Measurements from ENCODE around the gene ZBTB42. TPM values are rescaled to one million over a fixed set of nuclear protein-coding genes. Genes with fewer than 3 reads are reported as not detected.

ZBTB42 gene
- total and polyA plus RNA-seq, 2 of the 13 experiments (the other 11 are each of a cell fraction or from before 2014, with no cell fraction given): 2.8 to 4.2 TPM

- peak; percentile 68 for TF ChIP-seq IKZF5 (CRISPR knock-in tag; IDR thresholded peaks at IDR 0.05)
- TF ChIP-seq GLI4 (CRISPR knock-in tag; IDR thresholded peaks at IDR 0.05; ENCODE audit: borderline replicate concordance): no peak
- TF ChIP-seq ZFP62 (CRISPR knock-in tag; IDR thresholded peaks at IDR 0.05): no peak
- TF ChIP-seq NFYC (CRISPR knock-in tag; IDR thresholded peaks at IDR 0.05): peak; percentile 93
- TF ChIP-seq ZNF136 (CRISPR knock-in tag; IDR thresholded peaks at IDR 0.05; ENCODE audit: low read depth): peak; percentile 21; the same call in 1 of the 2 replicates
- TF ChIP-seq SP4 (CRISPR knock-in tag; IDR thresholded peaks at IDR 0.05): peak; percentile 16
- 0 out of 2 replicates have a peak, but pooled peaks have one; percentile 14 for TF ChIP-seq KDM4B (CRISPR knock-in tag; IDR thresholded peaks at IDR 0.05)
- TF ChIP-seq IRF9 (CRISPR knock-in tag; IDR thresholded peaks at IDR 0.05; ENCODE audit: borderline replicate concordance): no peak
- no peak for TF ChIP-seq ZNF704 (CRISPR knock-in tag; IDR thresholded peaks at IDR 0.05; ENCODE audit: borderline replicate concordance)
- TF ChIP-seq GMEB1 (CRISPR knock-in tag; IDR thresholded peaks at IDR 0.05; ENCODE audit: borderline replicate concordance): no peak; the same call in 1 of the 2 replicates
- no peak for TF ChIP-seq E2F5 (CRISPR knock-in tag; conservative IDR thresholded peaks at IDR 0.05)
- no peak for TF ChIP-seq GMEB2 (CRISPR knock-in tag; IDR thresholded peaks at IDR 0.05; ENCODE audit: low read depth)
- TF ChIP-seq ZNF576 (CRISPR knock-in tag; IDR thresholded peaks at IDR 0.05): no peak
- no peak for TF ChIP-seq KAT7 (CRISPR knock-in tag; IDR thresholded peaks at IDR 0.05; ENCODE audit: borderline replicate concordance)
- no peak for TF ChIP-seq ATM (IDR thresholded peaks at IDR 0.05; ENCODE audit: borderline replicate concordance)
- TF ChIP-seq ZNF607 (CRISPR knock-in tag; IDR thresholded peaks at IDR 0.05; ENCODE audit: borderline replicate concordance): 0 out of 2 replicates have a peak, but pooled peaks have one; percentile 62
These were observed 33.9 kb upstream of the ZBTB42 start (continued) for GRCh38 chr14:104766863-104767633.

Measured in HepG2 (cell line).